ENCODE data around the gene SLC25A21. TPM values are rescaled to one million over a fixed set of nuclear protein-coding genes. Genes with fewer than 3 reads are reported as not detected.

SLC25A21 gene
- polyA plus RNA-seq, 1 experiment: 0.50 TPM

- peaks cover 31% of the 10 kb centered on the region for H3K27me3 ChIP-seq (ENCODE audit: control insufficient read depth, insufficient read depth, low read length)
- no peaks in the 10 kb centered on the region for H3K36me3 ChIP-seq (ENCODE audit: control insufficient read depth, insufficient read depth, low read length)
- peak; percentile 60 for TF ChIP-seq CTCF (IDR thresholded peaks at IDR 0.05; ENCODE audit: insufficient read depth, low read depth, low read length)
- CTCF ChIA-PET: interaction anchor here (0.6 to 3.5 kb wide), 15 partner anchors 10 to 519 kb away, joined by 3 to 39 read pairs (median 4); no protein-coding TSS in a partner anchor
- DNase-seq (ENCODE audit: low read depth): no peak
- POLR2A ChIA-PET: no interaction called here
- peak overlapping the region; percentile 21 for H3K4me3 ChIP-seq (ENCODE audit: low read depth, low read length)
These were observed 524.3 kb downstream of the SLC25A21 start for GRCh38 chr14:36647824-36648753.

DNA sequence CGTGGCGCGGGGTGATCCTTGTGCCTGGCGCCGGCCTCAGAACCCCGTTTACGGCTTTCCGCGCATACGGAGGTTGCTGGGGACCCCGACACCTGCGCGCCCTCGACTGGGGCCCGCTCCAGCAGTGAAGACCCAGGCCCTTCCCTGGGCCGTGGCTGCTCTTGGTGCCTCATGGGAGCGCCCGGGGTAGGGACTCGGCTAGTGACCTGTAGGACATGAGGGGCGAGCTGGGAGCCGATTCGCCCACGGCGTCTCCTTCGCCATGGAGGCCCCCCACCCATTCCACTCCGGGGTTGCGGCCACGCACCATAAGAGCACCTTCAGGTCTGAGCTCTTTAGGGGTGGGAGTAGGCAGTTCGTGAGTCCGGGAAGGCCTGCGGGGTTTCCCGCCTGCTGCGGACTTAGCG lies 525.0 kb downstream of the SLC25A21 start:
- no peak overlapping the region; the same call in 1 of the 2 replicates for H3K4me3 ChIP-seq (ENCODE audit: low read depth, low read length)
- CTCF ChIA-PET: interaction anchor here (0.6 to 3.5 kb wide), 10 partner anchors 29 to 510 kb away, joined by 3 to 39 read pairs (median 5); no protein-coding TSS in a partner anchor
- peaks cover 31% of the 10 kb centered on the region for H3K27me3 ChIP-seq (ENCODE audit: control insufficient read depth, insufficient read depth, low read length)
- POLR2A ChIA-PET: no interaction called here
- DNase-seq (ENCODE audit: low read depth): no peak
- no peak for TF ChIP-seq CTCF (IDR thresholded peaks at IDR 0.05; ENCODE audit: insufficient read depth, low read depth, low read length)
- no peaks in the 10 kb centered on the region for H3K36me3 ChIP-seq (ENCODE audit: control insufficient read depth, insufficient read depth, low read length)

DNA sequence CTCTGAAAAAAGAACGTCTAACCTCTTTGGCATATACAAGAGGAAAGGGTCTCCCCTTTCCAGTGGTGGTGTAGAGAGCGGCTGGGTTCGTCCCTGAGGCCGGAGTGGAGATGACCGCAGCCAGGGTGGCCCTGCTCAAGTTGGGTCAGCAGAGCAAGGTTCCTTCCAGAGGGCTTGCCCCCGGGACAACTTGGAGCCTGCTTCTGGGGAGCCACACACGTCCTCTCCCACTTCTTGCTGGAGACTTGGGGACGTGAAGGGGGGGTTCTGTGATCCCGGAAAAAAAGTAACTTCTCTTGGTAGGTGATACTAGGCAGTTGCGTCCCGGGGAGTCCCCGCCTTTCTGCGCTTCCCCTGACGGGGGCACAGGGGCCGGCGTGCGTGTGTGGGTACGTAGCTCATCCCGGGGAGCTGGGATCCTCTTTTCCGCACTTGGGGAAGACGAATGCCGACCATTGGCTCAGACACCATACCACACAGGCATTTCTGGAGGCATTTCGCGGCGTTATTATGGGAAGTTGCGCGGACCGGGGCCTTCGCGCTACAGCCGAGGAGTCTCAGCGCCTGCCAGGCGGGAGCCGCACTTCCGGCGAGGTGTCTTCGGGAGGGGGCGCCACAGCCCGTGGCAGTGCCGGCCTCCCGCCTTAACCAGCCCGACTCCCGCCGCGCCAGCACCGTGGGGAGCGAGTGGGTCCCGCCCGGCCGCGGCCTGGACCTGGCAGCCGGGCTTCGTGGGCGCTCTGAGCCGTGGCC lies 525.6 kb downstream of the SLC25A21 start:
- Histone ChIP-seq H3K27me3 (ENCODE audit: control insufficient read depth, insufficient read depth, low read length) (peaks cover 31% of the 10 kb centered on the region), H3K4me3 (ENCODE audit: low read depth, low read length) (no peak overlapping the region), H3K36me3 (ENCODE audit: control insufficient read depth, insufficient read depth, low read length) (no peaks in the 10 kb centered on the region)
- no peak for DNase-seq (ENCODE audit: low read depth)
- ChIA-PET POLR2A (no interaction called here), CTCF (interaction anchor here (0.6 to 3.5 kb wide), 9 partner anchors 29 to 511 kb away, joined by 3 to 39 read pairs (median 6); no protein-coding TSS in a partner anchor)
- TF ChIP-seq CTCF (IDR thresholded peaks at IDR 0.05; ENCODE audit: insufficient read depth, low read depth, low read length): 0 out of 2 replicates have a peak, but pooled peaks have one; percentile 10

DNA sequence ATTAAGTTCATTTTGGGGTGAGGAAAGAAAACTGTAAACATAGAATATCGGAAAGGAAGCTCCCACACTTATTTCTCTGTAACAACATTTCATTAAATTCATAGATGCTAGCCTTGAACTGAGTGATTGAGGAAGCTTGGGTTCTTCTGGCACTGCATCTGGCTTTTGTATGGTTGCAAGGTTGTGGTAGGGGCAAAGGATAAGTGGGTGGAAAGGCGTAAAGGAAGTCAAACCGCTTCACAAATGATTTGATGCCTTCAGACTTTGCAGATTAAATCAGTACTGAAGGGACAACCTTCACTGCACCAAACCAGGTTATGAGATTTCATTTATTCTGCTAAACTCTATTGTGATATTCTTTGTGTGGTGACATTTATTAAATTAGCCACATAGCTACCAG lies 538.8 kb downstream of the SLC25A21 start:
- no peaks in the 10 kb centered on the region for H3K27me3 ChIP-seq (ENCODE audit: control insufficient read depth, insufficient read depth, low read length)
- H3K4me3 ChIP-seq (ENCODE audit: low read depth, low read length): no peak overlapping the region
- ChIA-PET POLR2A (no interaction called here), CTCF (interaction anchor here (0.9 kb wide), 1 partner anchor 15 kb away, joined by 4 read pairs; no protein-coding TSS in a partner anchor)
- TF ChIP-seq CTCF (IDR thresholded peaks at IDR 0.05; ENCODE audit: insufficient read depth, low read depth, low read length): no peak
- H3K36me3 ChIP-seq (ENCODE audit: control insufficient read depth, insufficient read depth, low read length): no peaks in the 10 kb centered on the region
- no peak for DNase-seq (ENCODE audit: low read depth)

Small RNA genes lying within 50 kb of the gene (small RNA-seq; reads per million reads assigned to genes)
- not detected for gene MIR4503 (ENCODE audit: insufficient read length, low read depth, low replicate concordance)
- gene RNU6-273P (ENCODE audit: insufficient read length, low read depth, low replicate concordance): not detected

Other genes with a start within 250 kb of the SLC25A21 start
- 1.1 and 2.8 TPM in 2 replicates for gene MIPOL1, start 25.3 kb upstream of the SLC25A21 start, polyA plus RNA-seq (2011; rRNA removed)